Hematopoietic multipotent progenitor cell treated with erythropoietin and hydrocortisone succinate and interleukin-3 and kit ligand, for 6 days (in vitro differentiated cells): Measurements from ENCODE around the gene FAM20B.

ENCODE experiments used
- DNase-seq: peaks from one replicate; pipeline ENCODE4 v3.0.0-alpha.2; 2015

The FAM20B gene

GRCh38 chr1:179053486-179053885 is 27.8 kb downstream of the FAM20B start:
- no peak for DNase-seq

GRCh38 chr1:179055937-179056336 is 30.2 kb downstream of the FAM20B start:
- DNase-seq, result no peak

- no peak for DNase-seq
Measured at GRCh38 chr1:179058487-179059483, 33.1 kb downstream of the FAM20B start.

- DNase-seq, result no peak
Measured at GRCh38 chr1:179061360-179062282, 35.9 kb downstream of the FAM20B start.

GRCh38 chr1:179066471-179066870 is 40.8 kb downstream of the FAM20B start:
- DNase-seq, result no peak

GRCh38 chr1:179077396-179077795 is 51.7 kb downstream of the FAM20B start:
- no peak for DNase-seq

GRCh38 chr1:179079113-179079761 is 53.5 kb downstream of the FAM20B start:
- DNase-seq, result peak; percentile 93

GRCh38 chr1:179080866-179081686 is 55.4 kb downstream of the FAM20B start:
- peak; percentile 44 for DNase-seq

GRCh38 chr1:179081687-179082332 is 56.1 kb downstream of the FAM20B start, which contains the start of gene TOR3A:
Gene TOR3A (plus strand): TSS chr1:179082070. CDS start chr1:179082129, 59 bp downstream.
- peak; percentile 94 for DNase-seq

GRCh38 chr1:179082333-179082998 is 56.8 kb downstream of the FAM20B start:
- DNase-seq, result peak; percentile 46

GRCh38 chr1:179082999-179083335 is 57.3 kb downstream of the FAM20B start:
- DNase-seq, result peak; percentile 53

GRCh38 chr1:179083533-179083932 is 57.8 kb downstream of the FAM20B start:
- DNase-seq, result no peak

GRCh38 chr1:179087665-179088064 is 62.0 kb downstream of the FAM20B start:
- DNase-seq, result no peak

- DNase-seq, result no peak
Measured at GRCh38 chr1:179089827-179090482, 64.3 kb downstream of the FAM20B start.

GRCh38 chr1:179090522-179090921 is 64.8 kb downstream of the FAM20B start:
- no peak for DNase-seq

- DNase-seq, result no peak
Measured at GRCh38 chr1:179090923-179091322, 65.2 kb downstream of the FAM20B start.

- DNase-seq, result no peak
Measured at GRCh38 chr1:179091691-179092165, 66.0 kb downstream of the FAM20B start.

GRCh38 chr1:179092896-179093461 is 67.3 kb downstream of the FAM20B start:
- DNase-seq, result no peak

- no peak for DNase-seq
Measured at GRCh38 chr1:179094818-179095217, 69.1 kb downstream of the FAM20B start.

- no peak for DNase-seq
Measured at GRCh38 chr1:179095377-179095776, 69.7 kb downstream of the FAM20B start.
